Astrocyte of the hippocampus (primary cell): Measurements from ENCODE around the gene HTR6.

Experiments
- DNase-seq: peaks from one replicate; pipeline ENCODE4 v3.0.0; 2011; ENCODE audit warnings: low read depth, low spot score

HTR6 gene

GRCh38 chr1:19688041-19688842 is 23.6 kb downstream of the HTR6 start:
- DNase-seq: no peak

GRCh38 chr1:19689085-19689757 is 24.5 kb downstream of the HTR6 start:
- no peak for DNase-seq

GRCh38 chr1:19689856-19690255 is 25.2 kb downstream of the HTR6 start:
- DNase-seq: no peak

- DNase-seq: no peak
These were observed 25.7 kb downstream of the HTR6 start for GRCh38 chr1:19690342-19690741.

- no peak for DNase-seq
These were observed 29.6 kb downstream of the HTR6 start for GRCh38 chr1:19694298-19694697.

- no peak for DNase-seq
These were observed 31.1 kb downstream of the HTR6 start for GRCh38 chr1:19695772-19696171.

- DNase-seq: no peak
These were observed 32.1 kb downstream of the HTR6 start for GRCh38 chr1:19696820-19697219.

- DNase-seq: no peak
These were observed 33.5 kb downstream of the HTR6 start for GRCh38 chr1:19698181-19698580.

- DNase-seq: no peak
These were observed 35.6 kb downstream of the HTR6 start for GRCh38 chr1:19700079-19700777.

- no peak for DNase-seq
These were observed 38.6 kb downstream of the HTR6 start for GRCh38 chr1:19703280-19703679.

GRCh38 chr1:19704247-19705113 is 39.8 kb downstream of the HTR6 start:
- peak; percentile 88 for DNase-seq

- no peak for DNase-seq
These were observed 40.8 kb downstream of the HTR6 start for GRCh38 chr1:19705464-19705863.

- DNase-seq: no peak
These were observed 41.5 kb downstream of the HTR6 start for GRCh38 chr1:19706136-19706535.

- no peak for DNase-seq
These were observed 44.0 kb downstream of the HTR6 start for GRCh38 chr1:19708567-19709110.

- no peak for DNase-seq
These were observed 44.7 kb downstream of the HTR6 start for GRCh38 chr1:19709260-19709793.

- DNase-seq: no peak
These were observed 46.3 kb downstream of the HTR6 start for GRCh38 chr1:19710825-19711611.

- no peak for DNase-seq
These were observed 48.3 kb downstream of the HTR6 start for GRCh38 chr1:19712928-19713327.

GRCh38 chr1:19715334-19716203 is 50.9 kb downstream of the HTR6 start:
- peak; percentile 98 for DNase-seq

GRCh38 chr1:19717467-19717866 is 52.8 kb downstream of the HTR6 start:
- DNase-seq: no peak
